Mesenchymal stem cell (in vitro differentiated cells and primary cell): ENCODE data around the gene KXD1.

Experiments
- DNase-seq: peaks from one replicate; pipeline ENCODE4 v3.0.0-alpha.2; 2013
- H2AFZ ChIP-seq: one replicate; pipeline ENCODE4 v1.6.1; 2013; ENCODE audit warnings: low read depth, mild to moderate bottlenecking, control low read depth, inconsistent platforms, low read length, moderate library complexity
- H2AK5ac ChIP-seq: 2 replicates; pipeline ENCODE4 v1.6.1; 2013; ENCODE audit warnings: low read length, moderate library complexity, mild to moderate bottlenecking, inconsistent platforms; ENCODE audit not compliant: severe bottlenecking
- H2BK120ac ChIP-seq: one replicate; pipeline ENCODE4 v1.6.1; 2013; ENCODE audit warnings: low read depth, mild to moderate bottlenecking, inconsistent platforms, low read length, moderate library complexity
- H2BK12ac ChIP-seq, 2 experiments: one replicate each; pipeline ENCODE4 v1.6.1; 2013; ENCODE audit warnings: inconsistent platforms in 2 of 2, low read length in 2 of 2, mild to moderate bottlenecking in 2 of 2, moderate library complexity in 2 of 2, control low read depth in 1 of 2
- H2BK15ac ChIP-seq: one replicate; pipeline ENCODE4 v1.6.1; 2013; ENCODE audit warnings: mild to moderate bottlenecking, low read depth, inconsistent platforms; ENCODE audit not compliant: poor library complexity, severe bottlenecking
- H2BK5ac ChIP-seq: 2 replicates; pipeline ENCODE4 v1.6.1; 2013; ENCODE audit warnings: low read depth, mild to moderate bottlenecking, low read length, control low read depth, inconsistent platforms; ENCODE audit not compliant: poor library complexity, severe bottlenecking
- H3K14ac ChIP-seq, 2 experiments: one replicate each; pipeline ENCODE4 v1.6.1; 2013; ENCODE audit warnings: inconsistent platforms in 2 of 2, low read length in 2 of 2, control low read depth in 1 of 2, mild to moderate bottlenecking in 1 of 2, moderate library complexity in 1 of 2
- H3K18ac ChIP-seq, 2 experiments: one replicate each; pipeline ENCODE4 v1.6.1; 2013; ENCODE audit warnings: inconsistent platforms in 2 of 2, low read length in 2 of 2, control low read depth in 1 of 2, low read depth in 1 of 2, mild to moderate bottlenecking in 1 of 2
- H3K23ac ChIP-seq, 2 experiments: one replicate each; pipeline ENCODE4 v1.6.1; 2013; ENCODE audit warnings: inconsistent platforms in 2 of 2, low read length in 2 of 2, mild to moderate bottlenecking in 2 of 2, moderate library complexity in 2 of 2, control low read depth in 1 of 2
- H3K27ac ChIP-seq: 2 replicates; pipeline ENCODE4 v1.5.1; 2013; ENCODE audit warnings: mild to moderate bottlenecking, moderate library complexity, low read length, control low read depth, inconsistent platforms; ENCODE audit not compliant: poor library complexity, severe bottlenecking
- H3K27me3 ChIP-seq, 2 experiments: 2 replicates each; pipeline versions ENCODE4 v1.6.1 to v1.7.0; 2013; ENCODE audit warnings: low read length in 2 of 2, mild to moderate bottlenecking in 2 of 2, moderate library complexity in 2 of 2, control low read depth in 1 of 2, inconsistent platforms in 1 of 2; ENCODE audit not compliant: control insufficient read depth in 1 of 2, insufficient read depth in 1 of 2
- H3K36me3 ChIP-seq, 2 experiments: 2 replicates each; pipeline versions ENCODE4 v1.6.1 to v1.7.0; 2013; ENCODE audit warnings: low read length in 2 of 2, control low read depth in 1 of 2, inconsistent platforms in 1 of 2, low read depth in 1 of 2, mild to moderate bottlenecking in 1 of 2; ENCODE audit not compliant: insufficient read depth in 2 of 2, control insufficient read depth in 1 of 2
- H3K4ac ChIP-seq, 2 experiments: one replicate each; pipeline ENCODE4 v1.6.1; 2013; ENCODE audit warnings: inconsistent platforms in 2 of 2, low read length in 2 of 2, mild to moderate bottlenecking in 2 of 2, moderate library complexity in 2 of 2, control low read depth in 1 of 2, low read depth in 1 of 2
- H3K4me1 ChIP-seq: 2 replicates; pipeline ENCODE4 v1.6.1; 2013; ENCODE audit warnings: low read depth, low read length, control low read depth; ENCODE audit not compliant: control insufficient read depth, insufficient read depth
- H3K4me2 ChIP-seq: 2 replicates; pipeline ENCODE4 v1.6.1; 2013; ENCODE audit warnings: low read length, mild to moderate bottlenecking, inconsistent platforms; ENCODE audit not compliant: poor library complexity, severe bottlenecking
- H3K4me3 ChIP-seq, 2 experiments: 2 replicates each; pipeline versions ENCODE4 v1.5.1 to v1.7.0; 2013; ENCODE audit warnings: low read length in 2 of 2, mild to moderate bottlenecking in 2 of 2, control low read depth in 1 of 2, low read depth in 1 of 2; ENCODE audit not compliant: insufficient read depth in 1 of 2
- H3K79me1 ChIP-seq: replicated peaks from 2 replicates; pipeline ENCODE4 v1.6.1; 2013; ENCODE audit warnings: mild to moderate bottlenecking, control low read depth, low read length, inconsistent platforms; ENCODE audit not compliant: poor library complexity, severe bottlenecking
- H3K9ac ChIP-seq: 2 replicates; pipeline ENCODE4 v1.7.0; 2013; ENCODE audit warnings: mild to moderate bottlenecking, low read length, moderate library complexity
- H3K9me3 ChIP-seq: 2 replicates; pipeline ENCODE4 v1.7.0; 2013; ENCODE audit warnings: mild to moderate bottlenecking, low read length; ENCODE audit not compliant: control insufficient read depth
- H4K8ac ChIP-seq: one replicate; pipeline ENCODE4 v1.6.1; 2013; ENCODE audit warnings: inconsistent platforms, mild to moderate bottlenecking, low read length, moderate library complexity
- H4K91ac ChIP-seq: one replicate; pipeline ENCODE4 v1.6.1; 2013; ENCODE audit warnings: mild to moderate bottlenecking, low read length, inconsistent platforms
- WGBS: methylation state at CpG from one replicate; pipeline ENCODE4 v1.1.7; 2013; ENCODE audit warnings: mixed read lengths; 5-methylcytosine and 5-hydroxymethylcytosine counted together

KXD1 gene

DNA sequence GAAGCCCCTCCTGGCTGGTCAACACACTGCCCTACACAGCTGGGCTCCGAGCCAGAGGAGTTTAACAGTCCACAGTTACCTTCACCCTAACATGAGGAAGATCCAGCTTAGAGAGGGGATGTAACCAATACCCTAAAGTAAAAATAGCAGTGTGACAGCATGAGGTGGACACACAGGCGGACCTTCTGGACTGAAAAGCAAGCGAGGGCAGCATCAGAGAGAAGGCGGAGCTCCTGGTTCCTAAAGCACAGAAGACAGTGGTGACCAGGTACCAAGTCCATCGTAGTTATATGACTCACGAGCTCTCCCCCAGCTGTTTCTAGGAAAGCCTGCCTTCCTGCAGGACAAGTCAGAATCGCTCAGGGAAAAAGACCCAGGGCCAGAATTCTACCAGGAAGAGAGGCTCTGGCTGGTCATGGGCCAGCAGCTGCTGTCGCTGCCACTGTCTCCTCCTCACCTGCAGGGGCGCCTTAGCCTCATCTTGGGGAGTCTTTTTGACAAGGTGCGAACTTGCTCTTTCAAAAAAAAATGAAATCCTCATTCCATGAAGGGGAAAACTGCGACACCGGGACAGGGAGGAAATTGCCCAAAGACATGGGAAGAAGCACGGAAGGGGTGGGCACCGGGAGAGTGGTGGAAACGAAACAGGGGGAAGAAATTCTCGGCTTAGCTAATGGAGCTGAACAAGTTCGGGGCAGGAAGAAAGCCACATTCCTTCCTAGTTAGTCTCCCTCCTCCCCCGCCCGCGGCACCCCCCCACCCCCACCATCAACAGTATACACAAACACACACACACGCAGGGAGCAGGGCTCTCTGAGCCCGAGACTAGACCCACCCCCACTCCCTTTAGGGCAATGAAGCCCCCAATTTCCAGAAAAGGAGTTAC, 37.5 kb upstream of the KXD1 start:
- H2AK5ac ChIP-seq, result peak overlapping the region; percentile 60
- peak overlapping the region; percentile 69 to 88 for H2BK12ac ChIP-seq
- peak overlapping the region; percentile 96 for H3K27ac ChIP-seq
- no peak overlapping the region for H2BK120ac ChIP-seq
- peak overlapping the region; percentile 100 for H3K9ac ChIP-seq
- peak overlapping the region; percentile 97 to 99 for H3K4ac ChIP-seq
- peak overlapping the region in 1 of 2 experiments; percentile 44 for H3K14ac ChIP-seq
- WGBS, result 9% methylated on average over 18 of the region's 22 CpGs
- H2BK5ac ChIP-seq, result peak overlapping the region; percentile 80
- H4K91ac ChIP-seq, result peak overlapping the region; percentile 70
- peak overlapping the region; percentile 75 for H4K8ac ChIP-seq
- H3K79me1 ChIP-seq, result peaks cover 3% of the 10 kb centered on the region
- H2AFZ ChIP-seq, result no peak overlapping the region
- peak overlapping the region; percentile 97 for H3K4me2 ChIP-seq
- H3K23ac ChIP-seq, result no peak overlapping the region
- H2BK15ac ChIP-seq, result no peak overlapping the region
- peaks cover 23% of the 10 kb centered on the region for H3K4me1 ChIP-seq
- peak overlapping the region; percentile 93 to 100 for H3K18ac ChIP-seq
- no peaks in the 10 kb centered on the region for H3K27me3 ChIP-seq
- peaks cover 3 to 12% of the 10 kb centered on the region in 2 experiments for H3K36me3 ChIP-seq
- H3K9me3 ChIP-seq, result no peaks in the 10 kb centered on the region
- peak; percentile 92 for DNase-seq
- peak overlapping the region; percentile 99 to 100 for H3K4me3 ChIP-seq

DNA sequence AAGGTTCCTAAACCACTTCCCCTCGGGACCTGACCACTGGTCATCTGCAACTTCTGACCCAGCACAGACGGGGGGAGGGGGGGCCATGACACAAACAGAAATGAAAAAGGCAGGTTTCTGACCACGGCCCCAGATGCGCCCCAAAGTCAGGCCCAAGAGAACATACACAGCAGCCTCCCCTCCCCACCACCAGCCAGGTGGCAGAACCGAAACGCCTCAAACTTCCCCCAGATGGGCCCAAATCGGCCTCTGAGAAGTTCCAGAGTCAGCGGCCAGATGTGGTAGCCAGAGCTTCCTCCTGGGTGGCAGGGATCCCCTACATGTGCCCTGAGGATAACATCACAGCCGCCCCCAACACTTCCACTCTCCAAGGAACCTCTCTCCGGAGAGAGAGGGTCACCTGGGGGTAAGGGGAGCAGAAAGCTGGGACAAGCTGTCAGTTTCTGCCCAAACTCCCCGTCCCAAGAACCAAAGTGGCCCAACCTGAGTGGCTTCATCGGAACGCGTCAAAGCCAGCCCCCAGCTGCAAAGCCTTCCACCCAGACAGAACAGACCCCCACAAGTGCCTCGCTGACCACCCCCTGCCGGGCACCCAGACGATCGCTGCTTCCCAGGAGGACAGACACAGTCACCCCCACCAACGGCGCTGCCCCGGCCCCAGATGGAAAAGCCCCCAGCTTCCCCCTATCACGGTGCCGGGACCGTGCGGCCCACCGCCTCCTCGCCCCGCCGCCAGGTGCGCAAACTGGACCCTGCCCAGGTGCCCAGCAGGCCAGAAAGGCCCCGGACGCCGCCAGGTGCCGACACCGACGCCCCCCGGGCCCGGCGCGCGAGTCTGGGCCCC, 36.6 kb upstream of the KXD1 start:
- H3K79me1 ChIP-seq, result peaks cover 3% of the 10 kb centered on the region
- DNase-seq, result peak; percentile 46
- H3K14ac ChIP-seq, result peak overlapping the region; percentile 99 to 100
- WGBS, result under 1% methylated on average over 37 of the region's 41 CpGs
- peak overlapping the region; percentile 67 to 97 for H2BK12ac ChIP-seq
- peak overlapping the region; percentile 97 for H3K4me2 ChIP-seq
- H3K18ac ChIP-seq, result peak overlapping the region; percentile 93 to 100
- H3K27ac ChIP-seq, result peak overlapping the region; percentile 96
- H2BK15ac ChIP-seq, result peak overlapping the region; percentile 93
- H3K4me3 ChIP-seq, result peak overlapping the region; percentile 99 to 100
- peak overlapping the region; percentile 65 to 91 for H3K23ac ChIP-seq
- peak overlapping the region; percentile 48 for H4K91ac ChIP-seq
- no peaks in the 10 kb centered on the region for H3K27me3 ChIP-seq
- H2AK5ac ChIP-seq, result peak overlapping the region; percentile 41
- H3K36me3 ChIP-seq, result peaks cover 3 to 6% of the 10 kb centered on the region in 2 experiments
- peak overlapping the region; percentile 100 for H3K9ac ChIP-seq
- H3K4me1 ChIP-seq, result peaks cover 14% of the 10 kb centered on the region
- H3K4ac ChIP-seq, result peak overlapping the region; percentile 97 to 99
- no peaks in the 10 kb centered on the region for H3K9me3 ChIP-seq
- H2BK120ac ChIP-seq, result peak overlapping the region; percentile 85
- peak overlapping the region; percentile 80 for H2BK5ac ChIP-seq
- H4K8ac ChIP-seq, result peak overlapping the region; percentile 72
- no peak overlapping the region for H2AFZ ChIP-seq

DNA sequence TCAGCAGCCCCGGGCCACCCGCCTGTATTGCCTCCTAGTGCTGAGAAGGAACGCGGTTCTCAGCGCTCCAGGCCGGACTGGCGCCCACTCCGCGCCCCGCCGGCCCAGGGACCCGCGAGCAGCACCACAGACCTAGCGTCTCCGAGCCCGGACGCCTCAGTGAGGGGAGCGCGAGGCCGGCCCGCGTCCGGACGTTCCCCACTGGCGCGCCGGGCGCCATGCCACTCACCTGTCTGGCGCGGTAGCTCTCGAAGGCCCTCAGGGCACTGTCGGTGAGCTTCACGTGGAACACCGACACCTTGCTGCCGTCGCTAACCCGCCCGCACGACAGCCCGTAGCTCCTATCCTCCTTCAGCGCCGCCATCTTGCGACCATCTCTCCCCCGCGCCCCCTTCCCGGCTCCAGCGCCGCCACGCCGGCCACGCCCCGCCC, 36.0 kb upstream of the KXD1 start, which contains the start of gene ELL:
TSS of gene ELL (minus strand) at position 379 of the 432 bp plus-strand sequence. CDS start at position 364, 15 bp downstream.
- Histone ChIP-seq H2BK5ac (peak within 1 kb of the TSS; percentile 80), H3K14ac (peak within 1 kb of the TSS; percentile 99 to 100), H3K27ac (peak within 1 kb of the TSS; percentile 96), H2BK12ac (peak within 1 kb of the TSS; percentile 67 to 97), H3K9ac (peak within 1 kb of the TSS; percentile 100), H2BK120ac (peak within 1 kb of the TSS; percentile 85), H4K91ac (peak within 1 kb of the TSS; percentile 48), H3K79me1 (no peaks in the 10 kb centered on the region), H2AK5ac (peak within 1 kb of the TSS; percentile 41), H3K9me3 (no peaks in the 10 kb centered on the region), H3K23ac (peak within 1 kb of the TSS; percentile 65 to 91), H3K18ac (peak within 1 kb of the TSS; percentile 93 to 100), H3K4ac (peak within 1 kb of the TSS; percentile 97 to 99), H3K4me3 (peak within 1 kb of the TSS; percentile 99 to 100), H3K4me2 (peak within 1 kb of the TSS; percentile 97), H2AFZ (peak within 1 kb of the TSS; percentile 75), H3K4me1 (peaks cover 8% of the 10 kb centered on the region), H4K8ac (peak within 1 kb of the TSS; percentile 72), H2BK15ac (peak within 1 kb of the TSS; percentile 93), H3K27me3 (no peaks in the 10 kb centered on the region), H3K36me3 (peaks cover 0 to under 1% of the 10 kb centered on the region in 2 experiments)
- no peak for DNase-seq
- WGBS, result under 1% methylated on average over 44 of the region's 52 CpGs
